ENCODE measurements around the gene GNAZ.
A peak's percentile ranks its signal among the peaks of the same experiment; 100 is the strongest.

GNAZ gene

GRCh38 chr22:23145878-23146470, 75.7 kb downstream of the GNAZ start:
- H3K27ac ChIP-seq = no peak overlapping the region
- H3K9ac ChIP-seq (ENCODE audit: insufficient read length) = no peak overlapping the region
- H3K4me3 ChIP-seq = peak overlapping the region; percentile 83

DNA sequence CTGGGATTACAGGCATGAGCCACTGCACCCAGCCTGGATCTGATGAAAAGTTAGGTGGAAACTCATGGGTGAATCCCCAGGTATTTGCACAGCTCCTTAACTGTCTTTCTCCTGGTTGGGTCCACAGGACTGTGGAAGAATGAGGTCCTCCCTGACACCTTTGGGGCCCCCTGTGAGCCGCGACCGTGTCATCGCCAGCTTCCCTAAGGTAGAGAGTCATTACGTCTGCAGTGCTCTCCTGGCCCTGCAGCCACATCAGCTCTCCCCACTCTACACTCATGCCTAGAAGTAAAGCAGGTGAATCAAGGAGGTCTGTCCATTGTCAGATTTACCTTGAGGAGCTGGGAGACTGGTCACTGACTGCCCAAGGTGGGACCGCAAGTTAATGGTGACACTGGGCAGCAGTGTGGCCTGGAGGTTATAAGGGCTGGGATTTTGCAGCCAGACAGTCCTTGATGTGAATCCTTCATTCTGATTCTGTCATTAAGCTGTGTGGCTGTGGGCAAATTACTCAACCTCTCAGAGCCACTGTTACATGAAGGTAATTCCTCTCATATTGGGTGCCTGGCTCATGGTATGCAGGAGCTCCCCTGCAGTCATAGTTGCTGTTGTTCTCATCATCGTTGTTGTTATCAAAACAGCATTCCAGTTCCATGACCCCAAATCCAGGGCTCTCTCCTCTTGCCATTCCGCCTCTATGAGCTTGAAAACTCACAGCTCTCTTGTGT, 76.3 kb downstream of the GNAZ start:
- no peak overlapping the region for H3K4me3 ChIP-seq
- H3K27ac ChIP-seq = no peak overlapping the region
- no peak for DNase-seq (ENCODE audit: low read depth, low spot score)
- no peaks in the 10 kb centered on the region for H3K36me3 ChIP-seq (ENCODE audit: insufficient read depth, low read length)
- no peak overlapping the region for H3K9ac ChIP-seq (ENCODE audit: insufficient read length)
- no peaks in the 10 kb centered on the region for H3K9me3 ChIP-seq (ENCODE audit: low read depth, low read length)
- TF ChIP-seq FOXP2 (optimal IDR thresholded peaks at IDR 0.05; ENCODE audit: control extremely low read depth, extremely low read length, insufficient read depth) (no peak), EZH2 (IDR thresholded peaks at IDR 0.05) (no peak), POLR2AphosphoS5 (IDR thresholded peaks at IDR 0.05; ENCODE audit: borderline replicate concordance, low read depth, low read length) (no peak)

More at GRCh38 chr22:23145878-23146470, 75.7 kb downstream of the GNAZ start:
- no peak for TF ChIP-seq EZH2 (IDR thresholded peaks at IDR 0.05)
- TF ChIP-seq POLR2AphosphoS5 (IDR thresholded peaks at IDR 0.05; ENCODE audit: borderline replicate concordance, low read depth, low read length) = no peak
- no peak for TF ChIP-seq FOXP2 (optimal IDR thresholded peaks at IDR 0.05; ENCODE audit: control extremely low read depth, extremely low read length, insufficient read depth)
- Histone ChIP-seq H3K36me3 (ENCODE audit: insufficient read depth, low read length) (no peaks in the 10 kb centered on the region), H3K9me3 (ENCODE audit: low read depth, low read length) (no peaks in the 10 kb centered on the region)
- DNase-seq (ENCODE audit: low read depth, low spot score) = no peak

GRCh38 chr22:23147617-23148387, 77.5 kb downstream of the GNAZ start:
- Histone ChIP-seq H3K27ac (no peak overlapping the region), H3K4me3 (no peak overlapping the region), H3K9me3 (ENCODE audit: low read depth, low read length) (no peaks in the 10 kb centered on the region), H3K9ac (ENCODE audit: insufficient read length) (no peak overlapping the region), H3K36me3 (ENCODE audit: insufficient read depth, low read length) (no peaks in the 10 kb centered on the region)
- no peak for DNase-seq (ENCODE audit: low read depth, low spot score)
- TF ChIP-seq POLR2AphosphoS5 (IDR thresholded peaks at IDR 0.05; ENCODE audit: borderline replicate concordance, low read depth, low read length) (no peak), EZH2 (IDR thresholded peaks at IDR 0.05) (no peak), FOXP2 (optimal IDR thresholded peaks at IDR 0.05; ENCODE audit: control extremely low read depth, extremely low read length, insufficient read depth) (no peak)

- no peak for DNase-seq (ENCODE audit: low read depth, low spot score)
- Histone ChIP-seq H3K36me3 (ENCODE audit: insufficient read depth, low read length) (no peaks in the 10 kb centered on the region), H3K4me3 (no peak overlapping the region), H3K9me3 (ENCODE audit: low read depth, low read length) (no peaks in the 10 kb centered on the region), H3K27ac (no peak overlapping the region), H3K9ac (ENCODE audit: insufficient read length) (no peak overlapping the region)
- TF ChIP-seq POLR2AphosphoS5 (IDR thresholded peaks at IDR 0.05; ENCODE audit: borderline replicate concordance, low read depth, low read length) (no peak), FOXP2 (optimal IDR thresholded peaks at IDR 0.05; ENCODE audit: control extremely low read depth, extremely low read length, insufficient read depth) (no peak), EZH2 (IDR thresholded peaks at IDR 0.05) (no peak)
Measured at GRCh38 chr22:23149743-23150238, 79.5 kb downstream of the GNAZ start.

GRCh38 chr22:23150762-23151161, 80.4 kb downstream of the GNAZ start:
- H3K9ac ChIP-seq (ENCODE audit: insufficient read length) = no peak overlapping the region
- DNase-seq (ENCODE audit: low read depth, low spot score) = no peak
- no peaks in the 10 kb centered on the region for H3K36me3 ChIP-seq (ENCODE audit: insufficient read depth, low read length)
- no peak overlapping the region for H3K27ac ChIP-seq
- H3K9me3 ChIP-seq (ENCODE audit: low read depth, low read length) = no peaks in the 10 kb centered on the region
- H3K4me3 ChIP-seq = no peak overlapping the region
- TF ChIP-seq EZH2 (IDR thresholded peaks at IDR 0.05) (no peak), FOXP2 (optimal IDR thresholded peaks at IDR 0.05; ENCODE audit: control extremely low read depth, extremely low read length, insufficient read depth) (no peak), POLR2AphosphoS5 (IDR thresholded peaks at IDR 0.05; ENCODE audit: borderline replicate concordance, low read depth, low read length) (no peak)

DNA sequence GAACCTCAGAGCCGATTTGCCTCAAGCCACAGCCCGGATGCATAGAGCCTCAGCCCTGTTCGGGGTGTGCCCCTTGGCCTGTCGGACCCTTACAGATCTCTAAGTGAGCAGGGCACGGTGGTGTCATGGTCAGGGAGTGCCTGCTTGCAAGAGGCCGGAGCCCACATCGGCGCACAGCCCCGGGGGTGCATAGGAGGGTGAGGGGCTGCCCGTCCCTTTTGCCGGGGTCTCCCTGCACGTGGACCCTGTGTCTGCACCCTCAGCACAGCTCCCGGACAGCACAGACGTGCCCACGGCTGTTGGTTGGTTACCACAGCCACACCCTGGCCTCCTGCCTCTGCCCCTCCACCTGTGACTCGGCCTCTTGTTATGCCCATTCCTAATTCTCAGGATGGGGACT, 81.5 kb downstream of the GNAZ start:
- no peak for DNase-seq (ENCODE audit: low read depth, low spot score)
- no peak overlapping the region for H3K9ac ChIP-seq (ENCODE audit: insufficient read length)

GRCh38 chr22:23152238-23153114, 82.2 kb downstream of the GNAZ start:
- no peak for DNase-seq (ENCODE audit: low read depth, low spot score)
- Histone ChIP-seq H3K4me3 (no peak overlapping the region), H3K9ac (ENCODE audit: insufficient read length) (no peak overlapping the region), H3K9me3 (ENCODE audit: low read depth, low read length) (no peaks in the 10 kb centered on the region), H3K27ac (no peak overlapping the region), H3K36me3 (ENCODE audit: insufficient read depth, low read length) (no peaks in the 10 kb centered on the region)
- TF ChIP-seq POLR2AphosphoS5 (IDR thresholded peaks at IDR 0.05; ENCODE audit: borderline replicate concordance, low read depth, low read length) (no peak), EZH2 (IDR thresholded peaks at IDR 0.05) (no peak), FOXP2 (optimal IDR thresholded peaks at IDR 0.05; ENCODE audit: control extremely low read depth, extremely low read length, insufficient read depth) (no peak)

More for the DNA sequence above, 81.5 kb downstream of the GNAZ start:
- no peaks in the 10 kb centered on the region for H3K36me3 ChIP-seq (ENCODE audit: insufficient read depth, low read length)
- TF ChIP-seq FOXP2 (optimal IDR thresholded peaks at IDR 0.05; ENCODE audit: control extremely low read depth, extremely low read length, insufficient read depth) (no peak), POLR2AphosphoS5 (IDR thresholded peaks at IDR 0.05; ENCODE audit: borderline replicate concordance, low read depth, low read length) (no peak), EZH2 (IDR thresholded peaks at IDR 0.05) (no peak)
- no peak overlapping the region for H3K4me3 ChIP-seq
- no peaks in the 10 kb centered on the region for H3K9me3 ChIP-seq (ENCODE audit: low read depth, low read length)
- H3K27ac ChIP-seq = no peak overlapping the region
